Smooth muscle cell (in vitro differentiated cells): ENCODE results near the gene TXNDC17. TPM values are rescaled to one million over a fixed set of nuclear protein-coding genes. Genes with fewer than 3 reads are reported as not detected.

Experiments
- DNase-seq: peaks from one replicate; lab custom pipeline; 2025; ENCODE audit not compliant: unreplicated experiment; lab: John Stamatoyannopoulos, UW
- H2AFZ ChIP-seq: fragments of 200-600 bp; sonication (generic); 2 replicates; pipeline ENCODE4 v1.6.0; 2016; ENCODE audit warnings: antibody characterized with exemption, low read depth, mild to moderate bottlenecking
- H3F3A ChIP-seq: fragments of 200-600 bp; sonication (generic); 2 replicates; pipeline ENCODE4 v1.6.0; 2017; ENCODE audit warnings: antibody characterized with exemption, low read depth
- H3K27ac ChIP-seq: fragments of 200-600 bp; sonication (generic); 2 replicates; pipeline ENCODE4 v1.5.1; 2016; ENCODE audit warnings: low read depth, mild to moderate bottlenecking
- H3K27me3 ChIP-seq: fragments of 200-600 bp; sonication (generic); 2 replicates; pipeline ENCODE4 v1.6.1; 2016; ENCODE audit warnings: low read depth, mild to moderate bottlenecking
- H3K36me3 ChIP-seq: fragments of 200-600 bp; sonication (generic); 2 replicates; pipeline ENCODE4 v1.5.1; 2016; ENCODE audit warnings: low read depth
- H3K4me1 ChIP-seq: fragments of 200-600 bp; sonication (generic); 2 replicates; pipeline ENCODE4 v1.5.1; 2016; ENCODE audit warnings: low read depth
- H3K4me2 ChIP-seq: fragments of 200-600 bp; sonication (generic); 2 replicates; pipeline ENCODE4 v1.6.0; 2016; ENCODE audit warnings: mild to moderate bottlenecking
- H3K4me3 ChIP-seq: fragments of 200-600 bp; sonication (generic); 2 replicates; pipeline ENCODE4 v1.5.1; 2016; ENCODE audit warnings: mild to moderate bottlenecking
- H3K79me2 ChIP-seq: fragments of 200-600 bp; sonication (generic); 2 replicates; pipeline ENCODE4 v1.6.0; 2016; ENCODE audit warnings: low read depth, mild to moderate bottlenecking
- H3K9ac ChIP-seq: fragments of 200-600 bp; sonication (generic); 2 replicates; pipeline ENCODE4 v1.6.0; 2016; ENCODE audit warnings: low read depth
- H3K9me3 ChIP-seq: fragments of 200-600 bp; sonication (generic); replicated peaks from 2 replicates; pipeline ENCODE4 v1.5.1; 2016; ENCODE audit warnings: low read depth
- H4K20me1 ChIP-seq: fragments of 200-600 bp; sonication (generic); 2 replicates; pipeline ENCODE4 v1.6.0; 2016; ENCODE audit warnings: low read depth
- CTCF ChIP-seq: fragments of 200-600 bp; sonication (generic); IDR thresholded peaks from 2 replicates; pipeline ENCODE4 v1.5.1; 2017; ENCODE audit warnings: borderline replicate concordance, mild to moderate bottlenecking, antibody characterized with exemption; ENCODE audit not compliant: insufficient read depth, poor library complexity, severe bottlenecking
- WGBS: methylation state at CpG from one replicate; pipeline ENCODE4 v1.1.7; 2016; ENCODE audit warnings: low lambda C conversion rate; 5-methylcytosine and 5-hydroxymethylcytosine counted together
- polyA plus RNA-seq: library from polyadenylated mRNA; unstranded; fragments of >200 nt; fragmentation: Nextera tagmentation; extraction: Ambion mirVana; gene quantifications from 2 replicates; pipeline ENCODE4 v1.2.1, GENCODE V29; 2016
- total RNA-seq: library from RNA; depleted of rRNA; stranded (reverse); fragments of >200 nt; gene quantifications from 2 replicates; pipeline ENCODE4 v1.2.3, GENCODE V29; 2014

Gene TXNDC17
- total and polyA plus RNA-seq, 2 experiments from 2014 or later, result 363 to 431 TPM

DNA sequence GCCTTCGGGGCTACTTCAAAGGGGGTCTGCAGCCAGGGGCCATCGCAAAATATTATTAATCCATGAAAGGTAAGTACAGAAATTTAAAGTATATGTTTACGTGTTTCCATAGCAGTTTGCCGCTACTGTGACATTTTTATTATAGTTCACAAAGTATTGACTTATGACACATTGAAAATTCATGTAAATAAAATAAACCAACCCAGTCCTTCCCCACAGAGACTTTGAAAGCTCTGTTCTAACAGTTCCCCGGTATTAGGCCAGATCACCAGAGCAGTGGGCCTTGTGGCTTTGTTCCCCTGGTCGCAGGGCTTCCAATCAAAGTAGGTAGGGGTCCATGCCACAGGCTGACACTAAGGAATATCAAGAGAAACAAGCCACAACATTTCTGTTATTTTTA lies 14.2 kb upstream of the TXNDC17 start:
- H3K79me2 ChIP-seq, result peaks cover 23% of the 10 kb centered on the region
- H2AFZ ChIP-seq, result no peak overlapping the region
- peaks cover 34% of the 10 kb centered on the region for H3K36me3 ChIP-seq
- no peaks in the 10 kb centered on the region for H3K4me1 ChIP-seq
- no peaks in the 10 kb centered on the region for H3K9me3 ChIP-seq
- no peak overlapping the region for H3K9ac ChIP-seq
- no peaks in the 10 kb centered on the region for H3F3A ChIP-seq
- no peak for TF ChIP-seq CTCF
- no peak overlapping the region for H3K4me3 ChIP-seq
- H3K4me2 ChIP-seq, result no peak overlapping the region
- peaks cover 59% of the 10 kb centered on the region for H4K20me1 ChIP-seq
- 99% methylated on average over 6 of the region's 6 CpGs for WGBS
- DNase-seq, result no peak
- H3K27me3 ChIP-seq, result no peaks in the 10 kb centered on the region
- no peak overlapping the region for H3K27ac ChIP-seq

- no peaks in the 10 kb centered on the region for H3K9me3 ChIP-seq
- no peak overlapping the region for H2AFZ ChIP-seq
- WGBS, result 58% methylated on average over 1 of the region's 1 CpG
- TF ChIP-seq CTCF, result no peak
- H3K79me2 ChIP-seq, result peaks cover 27% of the 10 kb centered on the region
- DNase-seq, result no peak
- H3K9ac ChIP-seq, result no peak overlapping the region
- H3K4me1 ChIP-seq, result no peaks in the 10 kb centered on the region
- peaks cover 30% of the 10 kb centered on the region for H3K36me3 ChIP-seq
- no peak overlapping the region for H3K4me2 ChIP-seq
- H3F3A ChIP-seq, result no peaks in the 10 kb centered on the region
- H3K27ac ChIP-seq, result no peak overlapping the region
- peaks cover 59% of the 10 kb centered on the region for H4K20me1 ChIP-seq
- H3K27me3 ChIP-seq, result no peaks in the 10 kb centered on the region
- H3K4me3 ChIP-seq, result no peak overlapping the region
These were observed 13.8 kb upstream of the TXNDC17 start for GRCh38 chr17:6627019-6627418.

GRCh38 chr17:6630390-6630789 lies 10.5 kb upstream of the TXNDC17 start:
- Histone ChIP-seq H4K20me1 (peaks cover 53% of the 10 kb centered on the region), H3K36me3 (peaks cover 45% of the 10 kb centered on the region), H3K4me1 (no peaks in the 10 kb centered on the region), H3K9ac (no peak overlapping the region), H3K4me3 (no peak overlapping the region), H3K79me2 (peaks cover 28% of the 10 kb centered on the region), H3F3A (no peaks in the 10 kb centered on the region), H3K27ac (no peak overlapping the region), H3K4me2 (no peak overlapping the region), H2AFZ (no peak overlapping the region), H3K27me3 (no peaks in the 10 kb centered on the region), H3K9me3 (no peaks in the 10 kb centered on the region)
- DNase-seq, result no peak
- no peak for TF ChIP-seq CTCF
- WGBS, result 100% methylated on average over 1 of the region's 1 CpG

DNA sequence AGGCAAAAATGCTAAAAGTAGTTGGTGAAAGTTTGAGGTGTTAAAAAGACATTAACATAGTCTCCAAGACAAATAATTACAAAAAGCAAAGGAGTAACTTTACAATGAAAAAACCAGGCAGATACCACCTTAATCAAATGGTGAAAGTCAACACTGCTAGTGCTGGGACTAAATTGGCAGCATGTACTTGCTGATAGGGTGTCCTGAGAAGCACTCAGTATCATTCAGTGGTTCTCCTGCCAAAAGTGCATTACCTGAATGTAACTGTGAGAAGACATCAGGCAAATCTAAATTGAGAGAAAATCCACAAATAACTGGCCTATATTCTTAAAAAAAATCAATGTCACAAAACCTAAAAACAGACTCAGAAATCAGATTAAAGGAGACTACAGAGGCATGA lies 8.3 kb upstream of the TXNDC17 start:
- H2AFZ ChIP-seq, result no peak overlapping the region
- no peak for TF ChIP-seq CTCF
- H3K27me3 ChIP-seq, result no peaks in the 10 kb centered on the region
- H3K9ac ChIP-seq, result no peak overlapping the region
- no peaks in the 10 kb centered on the region for H3K9me3 ChIP-seq
- H3K36me3 ChIP-seq, result peaks cover 33% of the 10 kb centered on the region
- peaks cover 47% of the 10 kb centered on the region for H4K20me1 ChIP-seq
- no peak overlapping the region for H3K4me3 ChIP-seq
- no peak for DNase-seq
- H3K27ac ChIP-seq, result no peak overlapping the region
- H3K4me1 ChIP-seq, result no peaks in the 10 kb centered on the region
- H3F3A ChIP-seq, result no peaks in the 10 kb centered on the region
- H3K4me2 ChIP-seq, result no peak overlapping the region
- peaks cover 14% of the 10 kb centered on the region for H3K79me2 ChIP-seq
